NCI-H69 (cell line): ENCODE results near the gene CROCC2.
"Not testable (repeated sequence)": the region's sequence is repeated elsewhere in the genome, so short reads cannot be mapped to it uniquely, and the experiment has no call there.

Experiments used
- DNase-seq: peaks from one replicate; lab custom pipeline; 2025; lab: John Stamatoyannopoulos, UW

The CROCC2 gene

DNA sequence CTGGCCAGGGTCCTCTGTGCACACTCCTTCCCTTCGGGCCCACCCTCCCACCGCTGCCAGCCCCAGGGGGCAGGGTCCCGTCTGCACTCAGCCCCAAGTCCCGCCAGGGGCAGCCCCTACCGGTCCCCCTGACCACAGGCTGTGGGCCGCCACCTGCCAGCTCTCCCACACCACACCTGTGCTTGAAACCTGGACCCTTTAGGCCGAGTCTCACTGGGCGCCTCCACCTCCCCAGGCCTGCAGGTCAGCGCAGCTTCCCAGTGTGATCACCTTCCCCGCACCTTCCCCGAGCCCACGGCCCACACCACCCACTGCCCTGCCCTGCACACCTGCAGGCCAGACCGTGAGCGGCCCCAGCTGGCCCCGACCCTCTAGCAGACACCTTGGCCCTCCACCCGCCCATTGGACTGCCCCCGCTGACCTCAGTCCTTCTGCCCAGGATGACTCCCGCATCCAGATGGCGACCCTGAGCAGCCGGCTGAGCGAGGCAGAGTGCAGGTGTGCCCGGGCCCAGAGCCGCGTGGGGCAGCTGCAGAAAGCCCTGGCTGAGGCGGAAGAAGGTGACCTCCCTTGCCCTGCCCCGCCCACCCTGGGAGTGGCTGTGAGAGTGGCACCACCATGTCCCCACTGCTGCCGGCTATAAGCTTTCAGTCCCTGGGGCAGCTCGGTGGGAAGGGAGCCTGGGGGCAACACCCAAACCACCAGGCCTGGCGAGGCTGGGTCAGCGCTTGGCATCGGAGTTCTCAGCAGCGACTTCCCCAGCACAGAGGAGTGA lies 61.0 kb downstream of the CROCC2 start:
- DNase-seq = peak; percentile 10

DNA sequence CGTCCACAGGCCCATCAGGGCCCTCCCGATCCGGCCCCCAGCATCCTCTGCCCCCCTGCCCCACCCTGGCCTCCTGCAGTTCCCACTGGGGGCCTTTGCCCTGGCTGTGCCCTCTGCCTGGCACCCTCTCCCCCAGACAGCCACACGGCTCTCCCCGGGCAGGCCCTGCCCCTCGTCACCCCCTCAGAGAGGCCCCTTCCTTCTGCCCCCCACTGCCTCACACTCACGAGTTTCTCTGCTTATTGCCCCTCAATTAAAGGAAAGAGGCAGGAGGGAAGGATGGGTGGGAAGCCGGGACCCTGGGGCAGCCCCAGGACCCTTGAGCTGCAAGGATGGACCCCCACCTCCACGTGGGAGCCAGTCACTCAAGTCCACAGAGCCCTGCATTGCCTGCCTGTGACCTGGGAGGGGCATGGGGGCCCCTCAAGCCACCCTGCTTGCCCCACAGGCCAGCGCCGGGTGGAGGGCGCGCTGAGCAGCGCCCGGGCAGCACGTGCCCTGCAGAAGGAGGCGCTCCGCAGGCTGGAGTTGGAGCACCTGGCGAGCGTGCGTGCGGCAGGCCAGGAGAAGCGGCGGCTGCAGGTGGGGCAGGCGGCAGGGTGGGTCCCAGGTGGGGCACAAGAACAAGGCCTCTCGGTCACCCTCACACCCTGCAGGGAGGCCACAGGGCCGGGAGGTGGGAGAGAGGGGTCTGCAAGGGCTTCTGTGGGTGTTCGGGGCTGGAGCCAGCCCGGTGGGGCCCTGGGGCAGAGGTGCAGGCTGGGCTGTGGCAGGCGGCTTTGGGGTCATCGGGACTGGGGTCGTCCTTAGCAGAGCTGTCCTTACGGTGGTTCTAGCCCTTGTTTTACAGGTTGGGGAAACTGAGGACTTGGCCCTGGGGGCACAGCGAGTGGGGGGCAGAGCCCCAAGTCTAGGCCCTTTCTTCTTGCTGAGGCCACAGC lies 61.8 kb downstream of the CROCC2 start:
- DNase-seq = no peak

DNA sequence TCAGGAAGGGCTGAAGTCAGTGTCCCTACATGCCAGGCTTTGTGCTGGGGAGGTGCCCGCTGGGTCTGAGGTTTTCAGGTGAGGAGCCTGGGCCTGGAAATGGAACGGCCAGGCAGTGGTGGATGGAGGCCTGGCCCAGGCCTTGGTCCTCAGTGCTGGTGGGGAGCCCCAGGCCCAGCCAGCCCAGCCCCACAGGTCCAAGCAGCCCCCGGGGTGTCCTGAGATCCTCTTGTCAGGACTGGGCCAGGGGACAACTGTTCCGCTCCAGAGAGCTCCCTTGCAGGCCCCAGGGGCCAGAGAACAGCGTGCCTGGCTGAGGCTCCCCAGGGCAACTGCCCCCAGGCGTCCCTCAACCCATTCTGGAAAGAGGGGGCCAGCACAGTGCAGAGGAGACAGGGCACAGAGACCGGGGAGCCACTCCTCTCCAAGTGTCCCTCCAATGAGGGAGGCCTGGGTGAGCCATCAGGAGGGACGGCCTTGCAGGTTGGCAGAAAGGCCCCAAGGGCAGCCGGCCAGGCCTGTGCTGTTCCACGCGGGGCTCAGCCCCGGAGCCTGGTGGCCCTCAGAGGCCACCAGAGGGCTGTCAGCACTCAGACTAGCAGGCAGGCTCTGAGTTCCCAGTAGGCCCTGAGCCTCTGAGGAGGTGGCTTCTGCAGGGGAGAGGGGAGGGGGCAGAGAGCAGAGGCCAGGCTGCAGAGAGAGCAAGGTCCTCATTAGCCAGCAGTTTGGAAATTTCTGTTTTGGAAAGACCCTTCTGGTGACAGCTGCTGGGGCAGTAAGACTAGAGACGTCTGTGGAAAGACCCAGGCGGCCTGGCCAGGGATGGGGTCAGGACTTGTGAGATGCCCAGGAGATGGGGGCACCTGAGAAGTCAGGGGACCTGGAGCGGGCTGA lies 62.8 kb downstream of the CROCC2 start:
- DNase-seq = no peak

DNA sequence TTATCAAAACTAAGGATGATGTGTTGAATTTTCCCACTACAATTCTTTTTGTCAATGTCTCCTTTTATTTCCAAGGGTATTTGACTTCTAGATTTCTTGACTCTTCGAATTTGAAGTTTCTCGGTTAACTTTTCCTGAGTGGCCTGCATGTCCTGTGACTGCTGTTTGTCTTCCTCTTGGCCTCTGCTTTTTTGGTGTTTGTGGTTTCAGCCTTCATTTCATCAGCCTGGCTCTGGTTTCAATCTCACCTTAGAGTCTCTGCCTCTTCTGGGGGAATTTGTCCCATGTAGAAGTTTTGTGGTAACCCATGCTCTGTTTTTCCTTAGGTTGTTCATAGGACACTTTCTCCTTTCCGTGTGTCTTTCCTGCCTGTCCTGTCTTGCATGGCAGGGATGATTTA lies 64.0 kb downstream of the CROCC2 start:
- no peak for DNase-seq

DNA sequence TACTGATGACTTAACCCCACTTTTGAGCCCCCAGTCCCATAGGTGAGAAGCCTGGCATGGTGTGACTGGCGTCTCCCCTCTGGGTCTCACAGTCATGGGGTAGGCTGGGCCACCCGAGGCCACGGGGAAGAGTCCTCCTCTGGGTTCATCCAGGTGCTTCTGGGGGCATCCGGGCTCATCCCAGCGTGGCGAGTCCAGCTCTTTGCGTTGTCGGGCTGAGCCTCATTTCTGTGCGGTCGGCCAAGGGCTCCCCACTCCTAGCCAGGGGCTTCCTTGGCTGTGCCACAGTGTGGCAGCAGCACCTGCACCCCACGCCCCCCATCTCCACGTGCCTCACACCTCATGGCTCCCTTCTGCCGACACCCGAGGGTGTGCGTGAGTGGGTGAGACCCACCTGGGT lies 64.7 kb downstream of the CROCC2 start:
- DNase-seq = no peak

DNA sequence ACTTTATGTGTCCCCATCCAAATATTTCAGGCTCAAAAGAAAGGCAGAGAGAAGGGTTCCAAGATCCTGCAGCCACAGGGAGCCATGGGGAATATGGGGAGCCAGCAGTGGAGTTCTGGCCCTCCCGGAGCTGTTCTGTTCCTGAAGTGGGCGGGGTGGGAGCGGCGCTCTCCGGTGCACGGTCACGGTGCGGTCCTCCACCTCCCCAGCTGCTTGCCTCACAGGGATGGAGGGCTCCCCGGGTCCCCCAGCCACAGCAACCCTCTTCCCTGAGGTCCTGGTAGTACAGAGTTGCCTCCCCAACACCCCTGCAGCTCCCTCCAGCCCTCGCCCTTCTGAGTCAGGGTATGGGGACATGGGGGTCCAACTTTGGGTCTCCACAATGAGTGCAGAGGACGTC lies 66.1 kb downstream of the CROCC2 start:
- no peak for DNase-seq

DNA sequence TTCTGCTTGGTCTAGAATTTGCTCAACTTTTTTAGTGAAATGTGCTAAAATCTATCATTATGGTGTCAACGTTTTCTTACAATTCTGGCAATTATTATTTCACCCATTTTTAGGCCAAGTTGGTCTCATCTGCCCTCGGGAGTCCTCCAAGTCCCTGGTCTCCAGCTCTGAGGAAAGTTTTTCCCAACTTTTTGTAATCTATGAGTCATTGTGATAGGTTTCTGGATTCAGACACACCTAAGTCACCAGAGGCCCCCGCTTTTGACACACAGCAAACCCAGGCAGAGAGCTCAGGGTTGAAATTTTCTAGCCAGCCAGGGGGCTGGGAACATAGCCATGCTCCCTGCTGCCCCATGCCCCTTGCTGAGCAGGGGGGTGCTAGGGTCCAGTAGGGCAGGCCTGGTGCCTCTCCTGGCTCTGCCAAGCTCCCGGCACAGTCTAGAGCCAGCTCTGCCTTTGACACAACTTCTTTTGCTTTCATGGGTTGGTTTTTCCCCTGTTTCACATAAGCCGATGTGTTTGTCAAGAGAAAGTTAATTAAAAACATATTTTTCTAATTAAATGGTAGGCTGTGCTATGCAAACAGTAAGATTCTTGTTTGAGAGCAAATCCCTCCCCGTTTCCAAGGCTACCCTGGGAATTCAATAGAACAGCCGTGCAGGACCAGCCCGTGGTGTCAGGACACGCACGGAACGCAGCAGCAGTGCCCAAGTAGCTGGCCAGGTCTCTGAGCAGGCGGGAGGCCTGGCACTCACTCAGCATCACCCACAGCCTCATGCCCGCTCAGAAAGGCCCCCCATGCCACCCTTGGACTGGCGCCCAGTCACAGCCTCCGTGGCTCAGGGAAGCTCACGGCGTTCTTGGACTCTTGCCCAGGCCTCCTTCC lies 66.7 kb downstream of the CROCC2 start:
- DNase-seq = peak; percentile 72

DNA sequence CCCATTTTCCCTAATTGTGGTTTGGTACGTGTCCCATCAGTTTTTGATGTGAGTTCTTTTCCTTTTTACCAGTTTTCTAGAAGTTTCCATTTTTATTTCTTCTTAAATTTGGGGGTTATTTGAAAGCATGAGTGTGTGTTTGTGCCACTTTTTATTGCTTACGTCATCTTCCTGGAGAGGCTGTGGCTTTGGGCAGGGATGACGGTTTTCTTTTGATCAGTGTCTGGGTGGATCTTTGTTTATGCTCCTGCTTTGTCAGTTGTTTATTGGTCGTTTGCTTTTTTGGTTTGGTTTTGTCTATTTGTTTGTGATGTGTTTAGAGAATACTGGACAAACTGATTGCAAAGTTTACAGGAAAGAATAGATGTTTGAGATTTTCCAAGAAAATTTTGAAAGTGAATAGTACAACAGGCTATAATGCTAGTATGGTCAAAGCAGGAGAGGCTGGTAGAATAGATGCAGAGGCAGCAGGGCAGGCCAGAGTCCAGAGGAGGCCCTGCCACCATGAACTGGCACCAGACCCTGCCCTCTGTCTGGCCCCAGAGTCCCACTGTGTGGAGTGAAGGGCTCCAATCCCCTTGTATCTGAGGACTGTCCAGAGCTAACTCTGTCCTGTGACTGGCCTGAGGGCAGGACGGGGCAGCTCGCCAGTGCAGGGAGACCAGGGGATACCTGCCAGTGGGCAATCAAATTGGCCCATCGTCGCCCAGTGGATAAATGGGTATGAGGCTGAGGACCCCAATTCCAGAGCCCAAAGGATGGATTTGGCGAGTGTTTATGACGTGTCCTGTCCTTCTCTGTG lies 68.8 kb downstream of the CROCC2 start:
- no peak for DNase-seq

DNA sequence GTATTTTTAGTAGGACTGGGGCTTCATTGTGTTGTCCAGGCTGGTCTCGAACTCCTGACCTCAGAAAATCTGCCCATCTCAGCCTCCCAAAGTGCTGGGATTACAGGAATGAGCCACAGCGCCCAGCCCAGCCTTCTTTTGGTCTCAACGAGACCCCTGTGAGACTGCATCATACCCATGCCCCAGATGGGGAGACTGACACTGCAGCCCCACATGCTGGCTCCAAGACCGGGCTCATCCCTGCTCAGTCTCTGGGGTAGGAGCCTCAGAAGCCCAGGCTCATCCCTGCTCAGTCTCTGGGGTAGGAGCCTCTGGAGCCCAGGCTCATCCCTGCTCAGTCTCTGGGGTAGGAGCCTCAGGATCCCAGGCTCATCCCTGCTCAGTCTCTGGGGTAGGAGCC lies 69.8 kb downstream of the CROCC2 start:
- DNase-seq = not testable (repeated sequence)

DNA sequence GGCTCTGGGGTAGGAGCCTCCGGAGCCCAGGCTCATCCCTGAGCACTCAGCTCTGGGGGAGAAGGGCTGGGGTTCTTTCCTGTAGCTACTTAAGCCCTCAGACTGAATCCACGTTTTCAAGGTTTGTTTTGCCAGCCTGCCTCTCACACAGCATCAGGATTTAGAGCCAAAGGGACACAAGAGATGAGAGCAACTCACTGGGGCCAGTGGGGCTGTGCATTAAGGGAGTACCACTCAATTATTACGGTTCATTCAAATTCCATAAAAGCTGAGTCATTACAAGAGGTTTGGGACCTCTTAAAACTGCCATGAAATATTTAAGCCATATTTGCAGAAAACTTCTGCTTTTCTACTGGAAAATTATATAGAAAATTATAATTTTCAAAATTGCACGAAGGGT lies 75.1 kb downstream of the CROCC2 start:
- DNase-seq = no peak

DNA sequence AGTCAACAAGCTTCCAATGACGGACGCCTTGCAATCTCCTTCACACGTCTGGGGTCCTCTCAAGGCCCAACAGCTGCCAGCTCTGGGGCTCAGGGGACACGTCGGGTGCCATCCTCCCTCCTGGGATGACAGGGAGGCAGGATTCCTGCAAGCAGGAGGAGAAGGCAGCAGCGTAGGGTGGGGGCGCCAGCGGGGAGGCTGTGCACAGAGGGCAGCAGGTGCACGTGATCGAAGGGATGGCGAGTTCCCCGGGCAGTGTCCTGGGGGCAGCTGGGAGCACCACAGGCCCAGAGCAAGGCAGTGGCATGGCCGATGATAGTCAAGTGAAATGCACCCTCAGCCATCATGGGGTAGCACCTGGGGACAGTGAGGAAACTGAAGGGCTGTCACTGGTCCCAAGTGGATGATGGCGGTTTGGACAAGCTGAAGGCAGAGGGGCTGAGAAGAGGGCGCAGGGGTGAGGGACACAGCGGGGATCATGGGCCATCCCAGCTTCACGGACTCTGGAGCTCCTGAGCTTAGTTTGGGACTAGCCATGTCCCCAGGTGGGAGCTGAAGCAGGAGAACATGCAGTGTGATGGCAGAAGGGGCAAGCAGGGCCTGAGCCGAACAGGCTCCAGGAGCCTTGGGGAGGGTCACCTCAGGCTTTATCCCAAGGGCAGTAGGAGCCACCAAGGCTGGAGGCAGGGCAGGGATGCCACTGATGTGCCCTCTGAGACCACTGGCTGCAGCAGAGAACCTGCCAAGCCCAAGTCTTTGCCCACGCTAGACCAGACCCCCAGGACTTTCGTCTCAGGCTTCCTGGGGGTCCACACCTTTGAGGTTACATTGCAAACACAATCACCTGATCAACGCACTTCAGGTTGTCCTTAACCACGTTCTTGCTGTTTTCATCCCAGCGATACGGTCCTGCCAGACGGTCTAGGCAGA lies 76.0 kb downstream of the CROCC2 start:
- no peak for DNase-seq

DNA sequence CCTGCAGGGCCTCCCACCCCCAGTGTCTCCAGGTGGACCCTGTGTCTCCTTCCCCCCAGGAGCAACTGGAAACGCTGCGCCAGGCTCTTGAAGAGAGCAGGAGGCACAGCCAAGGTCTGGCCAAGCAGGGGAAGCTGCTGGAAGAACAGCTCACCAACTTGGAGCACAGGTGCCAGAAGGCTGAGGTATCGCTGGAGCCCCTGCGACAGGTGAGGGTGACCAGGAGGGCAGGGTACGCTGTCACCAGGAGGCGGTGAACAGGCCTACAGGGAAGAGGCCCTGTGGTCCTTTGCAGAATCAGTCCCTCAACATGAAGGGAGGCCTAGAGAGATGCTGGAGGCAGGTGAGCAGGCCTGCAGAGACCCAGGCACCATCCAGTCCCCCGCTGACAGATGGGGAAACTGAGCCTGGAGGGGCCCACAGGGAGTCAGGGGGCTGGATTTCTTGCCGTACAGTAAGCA lies 76.7 kb downstream of the CROCC2 start:
- no peak for DNase-seq

DNA sequence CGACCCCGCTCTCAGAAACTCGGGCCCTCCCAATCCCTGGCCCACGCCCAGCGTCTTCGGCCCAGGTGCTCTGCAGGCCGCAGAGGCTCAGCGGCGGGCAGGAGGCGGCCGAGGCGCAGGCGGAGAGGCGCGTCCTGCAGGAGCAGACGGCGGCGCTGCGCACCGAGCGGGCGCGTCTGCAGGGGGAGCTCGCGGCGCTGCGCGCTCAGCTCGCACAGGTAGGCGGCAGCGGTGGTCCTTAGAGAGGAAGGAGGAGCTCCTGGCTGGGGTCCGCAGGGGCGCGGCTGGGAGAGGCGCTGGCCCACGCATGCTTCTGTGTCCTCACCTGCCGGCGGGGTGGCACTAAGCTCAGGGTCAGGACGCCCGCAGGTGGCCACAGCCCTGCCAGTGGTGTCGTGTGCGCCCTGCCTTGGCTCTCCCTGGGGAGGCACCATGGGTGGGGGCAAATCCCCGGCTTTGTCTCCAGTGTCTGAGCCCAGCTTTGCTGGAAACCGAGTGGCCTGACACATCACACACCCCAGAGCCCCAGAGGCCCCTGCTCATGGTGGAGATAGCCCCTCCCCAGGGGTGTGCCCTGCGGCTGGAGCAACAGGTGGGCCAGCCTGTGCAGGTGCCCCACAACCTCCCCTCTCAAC lies 77.3 kb downstream of the CROCC2 start:
- peak; percentile 84 for DNase-seq

DNA sequence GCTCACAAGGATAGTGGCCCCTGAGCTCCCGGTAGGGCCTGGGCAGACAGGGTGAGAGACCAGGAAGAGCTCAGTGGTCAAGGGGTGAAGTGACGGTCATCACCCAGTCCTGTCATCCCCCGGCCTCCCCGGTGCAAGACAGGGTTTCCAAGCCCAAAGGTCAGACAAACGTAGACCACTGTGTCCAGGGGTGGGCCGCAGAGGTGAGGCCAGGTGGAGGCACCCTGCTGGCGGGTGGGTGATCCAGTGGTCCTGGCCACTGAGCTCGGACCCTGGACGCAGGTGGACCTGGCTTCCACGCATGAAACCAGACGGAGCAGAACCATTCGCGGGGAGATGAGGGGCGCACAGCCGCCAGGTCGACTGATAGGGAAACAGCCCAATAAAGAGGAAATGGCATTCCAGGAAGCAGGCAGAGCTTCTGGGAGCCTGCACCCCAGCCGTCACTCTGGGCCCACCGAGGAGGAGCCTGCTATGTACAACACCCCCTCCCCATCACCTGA lies 77.9 kb downstream of the CROCC2 start:
- peak; percentile 11 for DNase-seq

DNA sequence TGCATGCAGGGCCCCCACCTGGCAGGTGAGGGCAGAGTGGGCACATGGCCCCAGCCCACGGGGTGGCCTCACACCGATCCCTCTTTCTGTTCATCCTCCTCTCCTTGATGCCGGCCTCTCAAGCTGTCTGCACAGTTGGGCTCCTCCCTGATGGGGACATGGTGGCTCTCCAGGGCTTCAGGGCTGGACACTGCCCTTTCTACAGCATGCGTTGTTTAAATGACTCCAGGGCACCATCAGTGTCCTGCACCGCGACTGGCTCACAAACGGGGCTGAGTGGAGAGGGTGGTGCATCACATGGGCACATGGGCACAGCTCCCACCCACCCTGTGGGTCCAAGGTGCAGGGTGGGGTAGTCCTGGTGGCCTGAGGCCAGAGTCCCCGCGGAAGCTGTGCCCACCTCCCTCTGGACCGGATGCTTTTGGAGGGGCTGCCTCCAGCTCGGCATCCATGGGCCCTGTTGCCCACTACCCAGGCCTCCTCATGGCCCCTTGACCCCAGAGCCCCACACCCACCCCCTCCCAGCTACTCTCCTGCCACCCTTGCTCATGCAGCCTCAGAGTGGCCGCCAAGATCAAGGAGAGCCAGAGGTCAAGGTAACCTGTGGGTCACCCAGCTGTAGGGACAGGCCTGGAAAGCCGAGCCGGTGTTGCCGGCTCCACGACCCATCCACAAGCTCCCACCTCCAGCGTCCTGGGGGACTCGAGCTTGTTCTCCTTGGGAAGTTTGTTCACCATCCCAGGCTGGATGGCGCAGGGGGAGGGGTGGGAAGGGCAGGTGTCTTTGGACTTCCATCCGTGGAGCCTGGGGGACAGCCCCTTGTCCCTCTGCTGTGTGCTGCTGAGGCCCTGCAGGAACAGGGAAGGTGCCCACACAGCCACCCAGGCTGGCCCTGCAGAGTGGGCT lies 80.0 kb downstream of the CROCC2 start:
- no peak for DNase-seq

DNA sequence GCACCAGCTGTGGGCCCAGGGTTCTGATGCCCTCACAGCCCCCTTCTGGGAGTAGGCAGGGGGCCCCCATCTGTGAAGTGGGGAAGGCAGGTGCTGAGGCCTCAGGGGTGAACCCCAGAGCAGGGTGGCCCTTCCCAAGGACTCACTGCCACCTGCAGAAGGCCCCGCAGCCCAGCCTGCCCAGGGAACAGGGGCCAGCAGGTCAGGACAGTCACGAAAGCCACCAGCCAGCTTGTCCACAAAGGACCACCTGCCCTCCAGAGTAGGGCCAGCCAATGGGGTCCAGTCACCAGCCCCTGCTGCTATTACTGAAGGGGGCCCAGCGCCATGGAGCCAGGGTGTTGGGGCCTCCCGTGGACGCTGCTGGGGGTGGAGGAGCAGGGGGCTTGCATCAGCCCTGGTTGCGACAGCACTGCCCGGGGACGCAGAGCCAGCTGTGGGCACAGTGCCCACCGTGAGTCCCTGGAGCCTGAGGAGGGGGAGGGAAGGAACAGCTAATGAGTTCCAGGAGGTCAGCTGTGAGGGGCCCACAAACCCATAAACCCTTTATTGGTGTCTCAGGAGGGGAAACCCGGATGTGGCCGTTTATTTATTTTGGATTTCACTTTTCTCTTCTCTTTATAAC lies 80.8 kb downstream of the CROCC2 start:
- DNase-seq = peak; percentile 45

DNA sequence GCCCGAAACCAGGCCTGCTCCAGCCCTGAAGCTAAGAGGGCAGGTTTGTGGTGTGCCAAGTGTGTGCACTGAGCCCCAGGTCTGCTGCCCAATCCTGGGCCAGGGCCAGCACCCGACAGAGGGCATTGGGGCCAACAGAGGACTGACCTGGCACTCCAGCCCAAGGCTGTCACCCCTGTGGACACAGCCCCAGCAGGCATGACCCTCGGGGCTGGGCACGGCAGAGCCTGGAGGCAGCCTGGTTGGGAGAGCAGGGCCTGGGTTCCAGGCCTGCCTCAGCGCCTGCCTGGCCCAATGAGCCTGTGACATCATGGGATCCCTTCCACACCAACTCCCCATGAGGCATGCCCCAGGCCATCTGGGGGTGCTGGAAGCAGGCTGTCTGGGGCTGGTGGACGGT lies 81.5 kb downstream of the CROCC2 start:
- DNase-seq = no peak
